SKM-1 (cell line): ENCODE data around the gene NHEJ1.

Experiments used
- DNase-seq: peaks from one replicate; lab custom pipeline; 2025; ENCODE audit not compliant: unreplicated experiment; lab: John Stamatoyannopoulos, UW

Gene NHEJ1

GRCh38 chr2:219090436-219091299, 69.9 kb downstream of the NHEJ1 start:
- DNase-seq = no peak

DNA sequence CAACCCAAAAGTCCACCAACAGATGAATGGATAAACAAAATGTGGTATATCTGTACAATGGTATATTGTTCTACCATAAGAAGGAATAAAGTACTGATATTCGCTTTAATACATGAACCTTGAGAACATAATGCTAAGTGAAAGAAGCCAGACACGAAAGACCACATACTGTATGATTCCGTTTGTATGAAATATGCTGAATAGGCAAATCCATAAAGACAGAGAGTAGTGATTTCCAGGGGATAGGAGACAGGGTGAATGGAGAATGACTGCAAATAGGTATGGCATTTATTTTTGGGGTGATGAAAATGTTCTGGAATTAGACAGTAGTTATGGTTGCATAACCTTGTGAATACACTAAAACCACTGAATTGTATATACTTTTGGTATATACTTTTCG, 71.3 kb downstream of the NHEJ1 start:
- DNase-seq = no peak

- DNase-seq = no peak
Measured at GRCh38 chr2:219087848-219088247, 72.8 kb downstream of the NHEJ1 start.

- no peak for DNase-seq
Measured at GRCh38 chr2:219087361-219087760, 73.3 kb downstream of the NHEJ1 start.

DNA sequence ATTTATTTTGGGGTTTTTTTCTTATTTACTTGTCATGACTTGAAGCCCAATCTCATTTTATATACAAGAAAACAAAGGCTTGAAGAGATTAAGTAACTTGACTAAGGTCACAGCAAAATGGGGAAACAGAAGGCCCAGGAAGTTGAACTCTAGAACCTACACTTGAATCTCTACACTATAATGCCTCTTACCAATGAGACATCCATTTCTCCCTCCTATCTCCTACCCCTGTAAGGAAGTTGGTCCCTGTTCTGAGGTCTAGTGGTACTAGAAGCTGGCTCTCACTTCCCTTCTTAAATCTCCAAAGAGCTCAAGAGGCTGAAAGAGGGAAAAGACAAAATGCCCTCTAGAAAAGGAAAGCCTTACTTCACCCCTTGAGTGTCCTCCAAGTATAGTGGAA, 74.4 kb downstream of the NHEJ1 start:
- DNase-seq = no peak

DNA sequence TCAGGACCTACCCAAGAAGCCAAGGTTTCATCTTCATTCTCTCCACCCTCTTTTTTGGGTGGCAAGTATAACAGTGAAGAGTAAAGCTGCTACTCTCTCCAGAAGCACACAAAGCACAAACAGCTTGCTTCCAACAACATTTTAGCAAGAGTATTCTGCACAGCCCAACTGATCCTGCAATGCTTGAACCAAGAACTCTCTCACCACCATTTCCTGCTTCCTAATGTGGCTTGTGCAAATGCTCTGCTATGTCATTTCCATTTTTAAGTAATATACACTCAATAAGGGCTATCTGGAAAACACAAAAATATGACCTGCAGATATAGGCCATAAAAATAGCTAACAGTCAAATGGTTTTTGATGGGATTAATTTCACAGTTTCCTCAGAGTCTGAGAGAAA, 75.8 kb downstream of the NHEJ1 start:
- no peak for DNase-seq

- DNase-seq = no peak
Measured at GRCh38 chr2:219082332-219082958, 78.2 kb downstream of the NHEJ1 start.

DNA sequence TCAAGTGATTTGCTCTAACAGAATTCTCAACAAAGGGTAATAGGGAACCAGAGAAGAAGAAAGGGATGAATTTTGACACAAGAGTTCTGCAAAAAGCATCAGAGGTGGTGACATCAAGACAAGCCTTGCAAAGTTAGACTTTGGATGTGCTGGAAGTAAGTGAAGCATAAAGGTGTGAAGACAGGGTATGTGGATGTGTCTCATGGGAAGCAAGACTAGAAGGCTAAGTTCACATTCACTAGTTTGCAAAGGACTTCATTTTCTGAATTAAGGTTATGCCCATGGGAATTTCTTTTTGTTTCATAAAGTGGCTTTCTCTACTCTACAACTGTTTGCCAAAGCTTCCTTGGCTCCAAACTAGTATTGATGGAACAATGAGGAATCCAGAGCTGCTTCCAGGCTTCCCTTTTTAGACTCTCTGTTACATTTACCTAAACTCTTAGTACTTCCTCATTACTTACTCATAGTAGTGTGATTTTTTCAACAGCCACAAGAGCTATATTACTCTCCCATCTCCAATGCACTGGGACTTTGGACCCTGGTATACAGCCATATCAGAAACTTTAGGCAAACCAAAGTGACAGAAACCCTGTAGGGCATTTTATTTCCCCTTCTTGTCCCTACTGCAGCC, 78.8 kb downstream of the NHEJ1 start:
- DNase-seq = peak; percentile 28

GRCh38 chr2:219081096-219081495, 79.5 kb downstream of the NHEJ1 start:
- DNase-seq = no peak

DNA sequence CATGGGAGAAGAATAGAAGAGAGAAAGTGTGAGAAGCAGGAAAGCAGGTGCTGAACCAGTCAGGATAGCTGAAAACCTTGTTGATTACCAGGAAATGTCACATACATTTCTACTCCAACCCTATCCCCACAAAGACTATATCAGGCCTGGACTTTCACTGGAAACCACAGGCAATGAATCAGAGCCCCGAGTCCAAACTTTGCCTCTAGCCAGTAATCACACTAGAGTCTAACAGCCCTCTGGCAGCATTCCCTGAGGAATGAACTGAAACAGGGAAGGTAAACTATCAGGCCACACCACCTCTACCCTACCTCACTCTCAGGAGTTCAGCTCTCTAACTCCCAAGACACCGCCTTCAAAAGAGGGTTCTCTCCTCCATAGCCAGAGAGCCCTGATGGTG, 81.2 kb downstream of the NHEJ1 start:
- no peak for DNase-seq

DNA sequence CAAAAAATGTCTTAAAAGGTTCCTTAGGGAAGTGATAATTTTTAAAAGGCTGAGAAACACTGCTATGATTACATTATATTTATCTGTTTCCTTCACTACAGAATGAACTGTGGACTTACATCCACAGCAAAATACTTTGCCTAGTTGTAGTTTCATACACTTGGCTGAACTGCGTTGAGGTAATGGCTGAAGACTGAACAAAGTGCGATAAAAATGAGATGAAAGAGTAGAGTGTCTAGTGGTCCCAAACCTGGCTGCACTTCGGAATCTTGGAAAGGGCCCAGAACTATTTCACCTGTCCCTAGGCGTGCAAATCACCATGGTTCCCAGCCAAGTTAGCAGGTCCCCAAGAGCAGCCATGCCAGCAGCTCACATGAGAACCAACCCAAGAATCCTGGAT, 81.7 kb downstream of the NHEJ1 start:
- DNase-seq = no peak

DNA sequence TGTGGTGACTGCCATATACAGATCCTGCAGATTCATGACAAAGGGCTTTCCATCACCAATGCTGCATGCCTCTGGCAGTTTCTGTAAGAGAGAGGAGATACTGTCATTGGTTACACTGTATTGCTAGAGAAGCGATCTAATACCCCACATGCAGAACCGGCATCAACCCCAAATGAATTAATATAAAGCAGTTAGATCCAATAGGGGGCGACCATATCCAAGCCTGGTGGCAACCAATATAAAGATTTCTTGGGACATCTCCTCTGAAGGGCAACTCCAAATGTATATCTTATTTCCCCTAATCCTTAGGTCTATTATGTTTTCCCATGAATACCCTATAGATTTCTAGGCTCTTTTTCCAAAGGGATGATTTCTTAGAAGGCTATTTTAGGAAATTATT, 82.5 kb downstream of the NHEJ1 start:
- DNase-seq = no peak

DNA sequence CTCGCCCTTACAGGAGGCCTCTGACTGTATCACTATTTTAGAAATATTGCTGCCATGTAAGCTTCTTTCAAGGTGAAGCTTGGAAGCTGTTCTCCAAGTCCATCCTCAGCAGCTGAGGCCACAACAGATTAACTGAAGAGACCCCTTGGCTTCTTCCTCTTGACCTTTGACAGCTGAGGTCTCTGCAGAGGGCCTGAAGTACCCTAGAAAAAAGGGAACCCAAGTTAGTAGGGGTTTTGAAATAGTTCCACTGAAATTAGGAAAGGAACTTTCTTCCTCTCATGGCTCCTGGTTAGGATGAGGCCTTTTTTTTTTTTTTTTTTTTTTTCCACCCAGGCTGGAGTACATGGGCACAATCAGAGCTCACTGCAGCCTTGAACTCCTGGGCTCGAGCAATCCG, 84.4 kb downstream of the NHEJ1 start:
- DNase-seq = peak; percentile 59

- DNase-seq = peak; percentile 58
Measured at GRCh38 chr2:219073413-219074129, 87.0 kb downstream of the NHEJ1 start.

- DNase-seq = no peak
Measured at GRCh38 chr2:219072741-219073250, 87.8 kb downstream of the NHEJ1 start.

DNA sequence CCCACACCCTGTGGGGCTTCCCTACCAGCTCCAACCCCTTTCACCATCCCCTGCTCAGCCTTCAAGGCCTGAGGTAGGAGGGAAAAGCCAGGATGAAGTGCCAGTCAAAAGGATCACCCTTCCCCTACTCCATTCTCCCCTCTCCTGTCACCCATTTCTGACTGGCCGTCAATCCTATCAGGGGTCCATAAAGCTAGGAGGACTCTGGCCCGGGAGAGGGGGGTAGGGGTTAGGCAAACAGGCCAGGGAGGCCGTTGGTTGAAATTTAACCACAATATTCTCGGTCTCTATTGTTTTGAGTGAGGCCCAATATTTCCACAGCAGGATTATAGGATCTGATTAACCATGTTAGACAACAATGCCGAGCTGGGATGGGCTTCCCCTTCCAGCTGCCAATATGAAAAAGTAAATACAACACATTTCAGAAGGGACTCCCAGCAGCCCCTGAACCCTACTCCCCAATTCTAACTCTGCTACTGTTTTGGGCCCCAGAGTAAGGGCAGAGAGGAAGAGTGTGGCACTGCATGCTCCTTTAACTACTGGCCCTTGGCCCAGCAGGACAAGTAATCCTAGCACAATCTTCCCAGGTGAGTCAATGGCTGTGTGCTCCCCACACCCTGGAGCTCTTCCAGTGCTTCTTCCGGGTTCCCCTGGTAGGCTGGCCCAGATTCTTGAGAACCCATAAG, 89.3 kb downstream of the NHEJ1 start:
- no peak for DNase-seq

DNA sequence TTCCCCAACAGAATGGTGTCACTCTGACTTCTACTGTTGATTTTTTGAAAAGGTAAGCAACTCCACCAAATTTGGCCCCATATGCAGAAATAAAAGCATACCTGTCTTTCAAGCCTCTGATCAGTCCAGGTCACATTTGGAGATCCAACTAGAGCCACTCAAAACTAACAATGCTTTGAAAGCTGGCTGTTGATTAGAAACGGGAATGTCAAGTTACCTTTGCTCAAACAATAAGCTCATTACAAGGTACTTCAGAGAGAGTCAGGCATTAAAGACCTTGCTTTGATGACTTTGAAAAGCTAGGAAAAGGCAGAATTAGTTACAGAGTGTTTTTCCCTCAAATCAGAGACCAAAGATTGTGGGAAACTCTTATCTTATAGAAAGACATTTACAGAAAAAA, 95.1 kb downstream of the NHEJ1 start:
- DNase-seq = no peak

DNA sequence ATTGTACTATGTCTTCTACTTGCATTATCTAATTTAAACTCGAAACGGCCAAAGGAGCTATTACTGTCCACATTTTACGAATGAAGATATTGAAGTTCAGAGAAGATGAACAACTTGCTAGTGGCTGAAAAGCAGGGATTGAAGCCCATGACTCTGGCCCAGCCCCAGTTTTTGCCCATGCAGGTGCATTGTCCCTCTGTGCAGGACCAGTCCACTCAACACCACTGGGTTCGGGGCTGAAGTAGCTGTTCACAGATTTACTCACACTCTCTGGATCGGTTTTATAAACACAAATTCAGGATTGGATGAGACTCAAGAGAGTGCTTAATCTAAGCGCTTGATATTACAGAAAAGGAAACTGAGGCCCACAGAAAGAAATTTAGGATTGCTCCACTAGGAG, 98.5 kb downstream of the NHEJ1 start:
- DNase-seq = no peak

DNA sequence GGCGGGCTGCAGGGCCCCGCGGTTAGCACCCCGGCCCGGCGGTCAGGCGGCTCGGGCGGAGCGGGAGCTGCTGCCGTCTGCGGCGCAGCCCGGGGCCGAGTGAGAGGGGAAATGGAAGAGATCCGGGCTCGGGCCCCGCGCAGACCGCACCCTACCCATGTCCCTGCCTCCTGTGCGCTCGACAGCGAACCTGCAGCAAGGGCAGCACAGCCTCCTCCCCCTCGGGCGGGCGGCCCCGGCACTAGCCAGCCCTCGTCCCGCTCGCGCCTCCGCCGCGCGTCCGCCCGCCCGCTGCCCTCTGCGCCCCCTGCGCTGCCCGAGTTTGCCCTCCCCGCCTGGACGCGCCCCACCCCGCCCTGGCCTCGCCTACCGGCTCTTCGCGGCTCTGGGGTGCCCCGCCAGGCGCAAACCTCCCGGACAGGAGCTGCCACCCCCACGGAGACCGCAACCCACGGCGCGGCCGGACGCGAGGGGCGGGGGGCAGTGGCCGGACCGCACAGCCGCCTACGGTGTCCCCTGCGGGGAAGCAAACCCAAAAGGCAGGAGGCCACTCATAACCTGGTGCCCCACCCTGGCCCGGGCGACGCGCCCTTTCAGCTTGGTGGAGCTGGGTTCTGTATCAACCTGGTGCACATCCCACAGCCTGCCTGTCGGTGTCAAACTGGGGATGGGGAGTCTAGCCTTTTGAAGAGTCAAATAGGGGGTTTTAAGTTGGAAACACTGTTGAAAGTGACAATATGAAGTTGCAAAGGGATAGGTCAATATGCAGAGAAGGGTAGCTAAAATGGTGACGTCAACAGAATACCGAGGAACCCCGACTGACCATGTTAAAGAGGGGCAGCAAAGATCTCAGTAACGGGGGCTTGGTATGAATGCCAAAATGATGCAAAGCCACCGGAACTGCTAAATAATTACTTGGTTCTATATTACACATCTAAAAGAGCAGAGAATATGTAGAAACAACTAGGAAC, 99.5 kb downstream of the NHEJ1 start, which contains the start of gene IHH:
TSS of gene IHH (minus strand) at position 101 of the 971 bp plus-strand sequence. CDS start 454 bp downstream, outside the sequence.
- no peak for DNase-seq
